ENCODE measurements around the gene UTS2R. TPM values are rescaled to one million over a fixed set of nuclear protein-coding genes. Genes with fewer than 3 reads are reported as not detected.

The UTS2R gene
- polyA plus RNA-seq, 1 of the 3 experiments (the other 2 are of a cell fraction), result not detected

GRCh38 chr17:82330322-82331239, 41.0 kb upstream of the UTS2R start:
- Histone ChIP-seq H3F3A (replicated peaks; ENCODE audit: insufficient read depth) (no peaks in the 10 kb centered on the region), H4K20me1 (ENCODE audit: insufficient read depth) (no peaks in the 10 kb centered on the region), H3K4me1 (ENCODE audit: control insufficient read depth in 1 of 2, insufficient read depth in 2 of 2, low read depth in 1 of 2, low read length in 1 of 2) (peaks cover 18 to 45% of the 10 kb centered on the region in 2 experiments; a peak in 3 of 4 replicates), H3K4me3 (ENCODE audit: low read depth in 2 of 2, low read length in 1 of 2) (peak overlapping the region in 1 of 2 experiments; percentile 21; a peak in 1 of 4 replicates), H3K9ac (no peak overlapping the region), H3K36me3 (replicated peaks in 1 of 2; ENCODE audit: control insufficient read depth in 1 of 2, insufficient read depth in 2 of 2, low read length in 1 of 2) (no peaks in the 10 kb centered on the region), H3K27ac (ENCODE audit: low read depth in 2 of 2, low read length in 1 of 2) (no peak overlapping the region), H3K4me2 (peak overlapping the region; percentile 59), H3K79me2 (ENCODE audit: insufficient read depth) (no peaks in the 10 kb centered on the region), H3K27me3 (ENCODE audit: insufficient read depth) (no peaks in the 10 kb centered on the region; the same call in none of the 2 replicates), H3K9me2 (no peaks in the 10 kb centered on the region), H3K9me3 (no peaks in the 10 kb centered on the region), H2AFZ (ENCODE audit: low read depth) (no peak overlapping the region)
- peak; percentile 99 for DNase-seq
- ChIA-PET POLR2A (interaction anchor here (0.7 to 1.7 kb wide), 7 partner anchors 12 to 57 kb away, joined by 3 to 4 read pairs (median 3); partner anchors contain the start of gene CSNK1D), CTCF (interaction anchor here (0.6 to 9.9 kb wide), 20 partner anchors 9 to 445 kb away, joined by 3 to 78 read pairs (median 4); partner anchors contain the start of gene SLC16A3)
- 33% methylated on average over 19 of the region's 28 CpGs for WGBS (ENCODE audit: low lambda C conversion rate)
- no peak for TF ChIP-seq CHD2 (IDR thresholded peaks at IDR 0.05; ENCODE audit: low read length, partially characterized antibody)
- 0 out of 2 replicates have a peak, but pooled peaks have one; percentile 39 for TF ChIP-seq MAX (IDR thresholded peaks at IDR 0.05; ENCODE audit: low read depth)
- TF ChIP-seq GATA2 (CRISPR knock-in tag; IDR thresholded peaks at IDR 0.05), result no peak
- TF ChIP-seq NFIC (IDR thresholded peaks at IDR 0.05; ENCODE audit: borderline replicate concordance), result peak; percentile 98
- TF ChIP-seq NRF1 (IDR thresholded peaks at IDR 0.05; ENCODE audit: low read depth, low read length), result no peak
- no peak for TF ChIP-seq RXRA (IDR thresholded peaks at IDR 0.05; ENCODE audit: borderline replicate concordance, low read depth)
- TF ChIP-seq TEAD4 (IDR thresholded peaks at IDR 0.05; ENCODE audit: borderline replicate concordance, insufficient read depth), result no peak
- TF ChIP-seq POLR2AphosphoS5 (IDR thresholded peaks at IDR 0.05; ENCODE audit: low read depth, low read length), result no peak
- TF ChIP-seq JUND (IDR thresholded peaks at IDR 0.05), result no peak
- no peak for TF ChIP-seq USF2 (IDR thresholded peaks at IDR 0.05; ENCODE audit: borderline replicate concordance, low read depth, low read length)
- peak; percentile 94 for TF ChIP-seq TCF12 (IDR thresholded peaks at IDR 0.05)
- no peak for TF ChIP-seq GABPA (IDR thresholded peaks at IDR 0.05; ENCODE audit: low read depth)
- no peak for TF ChIP-seq TAF1 (IDR thresholded peaks at IDR 0.05; ENCODE audit: borderline replicate concordance, low read depth, low read length)
- no peak for TF ChIP-seq SMC3 (IDR thresholded peaks at IDR 0.05; ENCODE audit: low read depth, low read length)
- no peak for TF ChIP-seq FOXM1 (IDR thresholded peaks at IDR 0.05; ENCODE audit: low read depth)
- TF ChIP-seq MEF2A (IDR thresholded peaks at IDR 0.05; ENCODE audit: borderline replicate concordance, low read depth), result no peak
- TF ChIP-seq USF1 (IDR thresholded peaks at IDR 0.05; ENCODE audit: borderline replicate concordance, low read depth), result no peak
- TF ChIP-seq FOXJ3 (CRISPR knock-in tag; IDR thresholded peaks at IDR 0.05), result 0 out of 2 replicates have a peak, but pooled peaks have one; percentile 36
- peak; percentile 55; the same call in 1 of the 2 replicates for TF ChIP-seq MXI1 (IDR thresholded peaks at IDR 0.05; ENCODE audit: low read depth, low read length)
- peak; percentile 19; the same call in 1 of the 2 replicates for TF ChIP-seq CTCF (IDR thresholded peaks at IDR 0.05)
- TF ChIP-seq RCOR1 (IDR thresholded peaks at IDR 0.05; ENCODE audit: low read length), result peak; percentile 85
- TF ChIP-seq RAD21 (IDR thresholded peaks at IDR 0.05; ENCODE audit: low read length), result no peak; the same call in 1 of the 2 replicates
- TF ChIP-seq RFX5 (IDR thresholded peaks at IDR 0.05; ENCODE audit: low read length), result no peak
- no peak for TF ChIP-seq REST (IDR thresholded peaks at IDR 0.05; ENCODE audit: low read depth, low read length)
- no peak for TF ChIP-seq SIN3A (IDR thresholded peaks at IDR 0.05; ENCODE audit: borderline replicate concordance, low read depth, low read length)
- TF ChIP-seq ELF1 (IDR thresholded peaks at IDR 0.05), result no peak
